Karpas-422 (cell line): ENCODE measurements around the gene SEC61G. TPM values are rescaled to one million over a fixed set of nuclear protein-coding genes. Genes with fewer than 3 reads are reported as not detected.

Experiments
- DNase-seq: peaks from one replicate; pipeline ENCODE4 v3.0.0-alpha.2; 2015
- H2AFZ ChIP-seq: fragments of 200-600 bp; sonication (generic); 2 replicates; pipeline ENCODE4 v1.6.1; 2014; ENCODE audit warnings: antibody characterized with exemption, low read length, mixed read lengths
- H3K27ac ChIP-seq: fragments of 200-600 bp; sonication (generic); 2 replicates; pipeline ENCODE4 v1.5.1; 2014; ENCODE audit warnings: mild to moderate bottlenecking, low read length, moderate library complexity
- H3K27me3 ChIP-seq: fragments of 200-600 bp; sonication (generic); 2 replicates; pipeline ENCODE4 v1.6.1; 2014; ENCODE audit warnings: low read length, mixed read lengths
- H3K36me3 ChIP-seq: fragments of 200-600 bp; sonication (generic); 2 replicates; pipeline ENCODE4 v1.6.1; 2014; ENCODE audit warnings: low read length, mixed read lengths; ENCODE audit not compliant: insufficient read depth
- H3K4me1 ChIP-seq: fragments of 200-600 bp; sonication (generic); 2 replicates; pipeline ENCODE4 v1.6.1; 2014; ENCODE audit warnings: mild to moderate bottlenecking, low read length, mixed read lengths
- H3K4me2 ChIP-seq: fragments of 200-600 bp; sonication (generic); 2 replicates; pipeline ENCODE4 v1.6.1; 2014; ENCODE audit warnings: low read length, low read depth, mild to moderate bottlenecking; ENCODE audit not compliant: poor library complexity, severe bottlenecking
- H3K4me3 ChIP-seq: fragments of 200-600 bp; sonication (generic); 2 replicates; pipeline ENCODE4 v1.5.1; 2014; ENCODE audit warnings: mild to moderate bottlenecking, antibody characterized with exemption, low read length, mixed read lengths
- H3K79me2 ChIP-seq: fragments of 200-600 bp; sonication (generic); 2 replicates; pipeline ENCODE4 v1.6.1; 2014; ENCODE audit warnings: mild to moderate bottlenecking, low read length, mixed read lengths
- H3K9ac ChIP-seq: fragments of 200-600 bp; sonication (generic); 2 replicates; pipeline ENCODE4 v1.6.0; 2014; ENCODE audit warnings: low read length
- H3K9me2 ChIP-seq: fragments of 200-600 bp; sonication (generic), shearing (Covaris generic); replicated peaks from 2 replicates; pipeline ENCODE4 v1.6.0; 2014; ENCODE audit warnings: mild to moderate bottlenecking, low read length, moderate library complexity; ENCODE audit not compliant: insufficient read depth
- H3K9me3 ChIP-seq: fragments of 300-700, 200-600 bp; sonication (generic); 2 replicates; pipeline ENCODE4 v1.6.1; 2014; ENCODE audit warnings: low read length, mixed read lengths
- H4K20me1 ChIP-seq: fragments of 200-600 bp; sonication (generic); 2 replicates; pipeline ENCODE4 v1.6.1; 2014; ENCODE audit warnings: mild to moderate bottlenecking, antibody characterized with exemption, low read length, low read depth; ENCODE audit not compliant: insufficient read depth
- total RNA-seq: library from RNA; depleted of rRNA; stranded (reverse); fragments of >200 nt; shearing (Covaris generic); gene quantifications from 2 replicates; pipeline ENCODE4 v1.2.3, GENCODE V29; 2014; ENCODE audit warnings: low replicate concordance; rRNA removed

SEC61G gene
- total RNA-seq, 1 experiment from 2014 or later, result 179 TPM

DNA sequence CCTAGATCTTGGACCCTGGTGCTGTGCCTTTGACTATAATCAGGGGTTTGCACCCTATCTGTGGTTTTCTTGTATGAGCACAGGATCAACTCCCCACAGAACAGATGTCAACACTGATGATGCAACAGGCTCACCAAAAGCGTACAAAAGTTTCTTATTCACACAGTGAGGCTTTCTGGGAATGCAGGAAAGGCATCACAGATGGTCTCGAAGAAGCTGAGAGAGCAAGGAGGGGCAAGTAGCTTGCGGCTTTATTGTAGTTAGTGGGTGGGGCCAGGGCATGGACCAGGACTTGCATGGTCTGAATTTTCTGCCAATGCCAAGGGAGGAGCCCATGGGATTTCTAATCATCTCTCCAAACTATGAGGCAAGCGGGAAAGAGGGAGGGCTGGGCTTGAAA, 46.2 kb downstream of the SEC61G start:
- Histone ChIP-seq H3K9me3 (no peaks in the 10 kb centered on the region), H3K4me1 (no peaks in the 10 kb centered on the region), H3K27me3 (no peaks in the 10 kb centered on the region), H2AFZ (no peak overlapping the region), H3K9me2 (no peaks in the 10 kb centered on the region; the same call in 1 of the 2 replicates), H3K4me3 (no peak overlapping the region), H3K27ac (no peak overlapping the region), H4K20me1 (no peaks in the 10 kb centered on the region), H3K9ac (no peak overlapping the region), H3K36me3 (no peaks in the 10 kb centered on the region), H3K79me2 (no peaks in the 10 kb centered on the region), H3K4me2 (no peak overlapping the region)
- no peak for DNase-seq

- no peaks in the 10 kb centered on the region for H3K79me2 ChIP-seq
- no peak overlapping the region for H3K4me2 ChIP-seq
- H3K27me3 ChIP-seq, result no peaks in the 10 kb centered on the region
- no peak overlapping the region for H3K27ac ChIP-seq
- no peaks in the 10 kb centered on the region; the same call in 1 of the 2 replicates for H3K9me2 ChIP-seq
- no peak for DNase-seq
- no peaks in the 10 kb centered on the region for H3K4me1 ChIP-seq
- no peaks in the 10 kb centered on the region for H3K36me3 ChIP-seq
- H4K20me1 ChIP-seq, result no peaks in the 10 kb centered on the region
- H2AFZ ChIP-seq, result no peak overlapping the region
- no peak overlapping the region for H3K4me3 ChIP-seq
- no peak overlapping the region for H3K9ac ChIP-seq
- no peaks in the 10 kb centered on the region for H3K9me3 ChIP-seq
Observed at GRCh38 chr7:54711900-54712595, 47.0 kb downstream of the SEC61G start.

DNA sequence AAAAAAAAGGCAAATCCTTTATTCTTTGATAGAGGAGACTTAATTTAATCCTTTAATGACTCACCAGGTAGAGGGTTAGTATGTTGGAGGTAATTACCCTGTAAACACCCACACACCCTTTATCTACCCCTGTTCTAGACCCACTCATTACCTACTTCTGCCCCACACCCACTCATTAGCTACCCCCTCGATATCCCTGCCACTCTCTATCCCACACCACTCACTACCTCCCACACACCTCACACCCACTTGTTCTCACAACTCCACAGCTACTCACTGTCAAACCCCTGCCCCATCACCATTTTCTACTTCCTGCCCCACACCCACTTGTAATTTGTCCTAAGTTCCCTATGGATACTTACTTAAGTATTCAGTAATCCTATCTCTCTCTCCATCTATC, 49.7 kb downstream of the SEC61G start:
- no peaks in the 10 kb centered on the region for H3K9me2 ChIP-seq
- no peaks in the 10 kb centered on the region for H3K9me3 ChIP-seq
- H3K4me3 ChIP-seq, result no peak overlapping the region
- H2AFZ ChIP-seq, result no peak overlapping the region
- no peak overlapping the region for H3K9ac ChIP-seq
- H4K20me1 ChIP-seq, result no peaks in the 10 kb centered on the region
- no peaks in the 10 kb centered on the region for H3K4me1 ChIP-seq
- DNase-seq, result no peak
- H3K79me2 ChIP-seq, result no peaks in the 10 kb centered on the region
- no peak overlapping the region for H3K27ac ChIP-seq
- no peak overlapping the region for H3K4me2 ChIP-seq
- no peaks in the 10 kb centered on the region for H3K27me3 ChIP-seq
- no peaks in the 10 kb centered on the region for H3K36me3 ChIP-seq

DNA sequence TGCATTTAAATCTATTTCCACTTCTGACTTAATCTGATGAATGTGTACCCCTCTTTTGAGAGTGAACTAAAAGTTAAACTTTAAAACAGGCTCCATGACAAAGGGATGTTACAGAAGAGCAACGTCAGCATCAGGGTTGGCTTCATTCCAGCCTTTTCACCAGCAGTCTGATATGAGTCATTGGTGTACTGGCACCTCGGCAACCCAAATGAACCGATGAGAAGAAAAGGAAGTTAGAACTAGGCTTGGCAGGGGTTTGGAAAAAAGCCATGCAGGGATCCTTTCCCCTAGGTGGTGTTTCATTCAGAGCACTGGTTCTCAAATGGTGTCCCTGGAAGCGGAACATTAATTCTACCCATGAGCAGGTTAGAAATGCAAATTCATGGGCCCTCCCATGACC, 53.6 kb downstream of the SEC61G start:
- no peak overlapping the region for H2AFZ ChIP-seq
- H3K4me2 ChIP-seq, result no peak overlapping the region
- no peaks in the 10 kb centered on the region for H3K79me2 ChIP-seq
- no peaks in the 10 kb centered on the region for H3K9me3 ChIP-seq
- H3K4me1 ChIP-seq, result no peaks in the 10 kb centered on the region
- H3K9ac ChIP-seq, result no peak overlapping the region
- H4K20me1 ChIP-seq, result no peaks in the 10 kb centered on the region
- H3K4me3 ChIP-seq, result no peak overlapping the region
- H3K9me2 ChIP-seq, result no peaks in the 10 kb centered on the region
- no peaks in the 10 kb centered on the region for H3K36me3 ChIP-seq
- no peaks in the 10 kb centered on the region for H3K27me3 ChIP-seq
- no peak for DNase-seq
- no peak overlapping the region for H3K27ac ChIP-seq

DNA sequence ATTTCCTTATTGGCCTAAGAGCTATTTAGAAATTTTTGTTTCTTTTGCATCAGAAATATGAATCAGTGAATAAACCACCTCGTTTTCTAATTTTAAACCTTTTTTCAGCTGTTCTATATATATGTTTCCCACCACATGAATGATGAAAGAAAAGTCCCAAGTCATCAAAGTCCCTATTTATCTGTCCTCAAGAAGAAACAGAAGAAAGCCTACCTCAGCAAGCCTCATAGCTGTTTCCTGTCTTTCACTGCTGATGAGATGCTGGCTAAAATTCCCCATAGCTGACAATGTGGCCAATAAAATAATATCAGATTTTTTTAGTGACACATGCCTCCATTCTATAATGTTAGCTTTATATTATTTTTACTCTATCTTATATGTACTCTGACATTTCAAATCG, 54.2 kb downstream of the SEC61G start:
- Histone ChIP-seq H3K4me1 (no peaks in the 10 kb centered on the region), H3K9me3 (no peaks in the 10 kb centered on the region), H3K4me3 (no peak overlapping the region), H3K4me2 (no peak overlapping the region), H3K27ac (no peak overlapping the region), H3K27me3 (no peaks in the 10 kb centered on the region), H3K79me2 (no peaks in the 10 kb centered on the region), H2AFZ (no peak overlapping the region), H3K36me3 (no peaks in the 10 kb centered on the region), H3K9me2 (no peaks in the 10 kb centered on the region), H3K9ac (no peak overlapping the region), H4K20me1 (no peaks in the 10 kb centered on the region)
- DNase-seq, result no peak

Other genes starting within 250 kb of the SEC61G start
- gene VSTM2A, start 216.8 kb downstream of the SEC61G start, total RNA-seq, result not detected in 2 replicates